Brain microvascular endothelial cell (primary cell): ENCODE measurements around the gene DSG1.

Experiments used
- DNase-seq: peaks from one replicate; pipeline ENCODE4 v3.0.0-alpha.2; 2020
- H3K27ac ChIP-seq: fragments of 250-450 bp; sonication (Bioruptor Pico); 2 replicates; pipeline ENCODE4 v1.5.1; 2020; ENCODE audit warnings: mild to moderate bottlenecking, moderate library complexity
- H3K27me3 ChIP-seq: fragments of 250-450 bp; sonication (Bioruptor Pico); replicated peaks from 2 replicates; pipeline ENCODE4 v1.5.1; 2020; ENCODE audit warnings: mild to moderate bottlenecking
- H3K36me3 ChIP-seq: fragments of 250-450 bp; sonication (Bioruptor Pico); replicated peaks from 2 replicates; pipeline ENCODE4 v1.5.1; 2020; ENCODE audit warnings: mild to moderate bottlenecking
- H3K4me3 ChIP-seq: 2 replicates; pipeline ENCODE4 v1.5.1; 2011; ENCODE audit warnings: low read depth, mild to moderate bottlenecking, control low read depth, low read length, moderate library complexity
- in situ Hi-C: cut with HindIII; loops from 2 replicates; pipeline ENCODE4 v1.10.0; 2017; ENCODE audit warnings: low sequenced_read_pairs, low pct_ligation_motif_present
- TF ChIP-seq, protein P1 (sequence below): IDR thresholded peaks from 2 replicates; pipeline ENCODE4 v1.5.1; 2011; ENCODE audit warnings: low read depth, mild to moderate bottlenecking, moderate library complexity, low read length, control low read depth, inconsistent platforms; ENCODE audit errors: missing control alignments

DSG1 gene

DNA sequence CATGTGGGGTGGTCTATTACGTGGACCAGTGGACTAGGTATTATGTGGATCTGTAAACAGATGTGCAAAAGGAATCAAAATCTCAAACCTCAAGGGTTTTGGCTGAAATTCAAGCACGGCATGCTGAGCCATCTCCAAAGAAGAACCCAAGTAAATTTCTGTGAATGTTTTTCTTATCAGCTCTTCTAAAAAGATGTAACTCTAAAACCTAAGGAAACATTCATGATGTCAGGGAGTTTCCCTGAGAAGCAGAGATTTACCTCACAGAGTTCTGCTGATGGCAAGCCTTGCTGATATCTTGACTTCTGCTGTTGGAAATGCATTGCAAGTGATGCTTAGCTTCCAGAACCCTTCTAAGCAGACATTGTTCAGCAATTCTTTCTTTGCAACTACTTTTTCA is 80.2 kb downstream of the DSG1 start:
- Histone ChIP-seq H3K4me3 (no peak overlapping the region), H3K27ac (no peak overlapping the region), H3K36me3 (no peaks in the 10 kb centered on the region), H3K27me3 (no peaks in the 10 kb centered on the region)
- peak; percentile 6 for DNase-seq
- TF ChIP-seq, protein P1, sequence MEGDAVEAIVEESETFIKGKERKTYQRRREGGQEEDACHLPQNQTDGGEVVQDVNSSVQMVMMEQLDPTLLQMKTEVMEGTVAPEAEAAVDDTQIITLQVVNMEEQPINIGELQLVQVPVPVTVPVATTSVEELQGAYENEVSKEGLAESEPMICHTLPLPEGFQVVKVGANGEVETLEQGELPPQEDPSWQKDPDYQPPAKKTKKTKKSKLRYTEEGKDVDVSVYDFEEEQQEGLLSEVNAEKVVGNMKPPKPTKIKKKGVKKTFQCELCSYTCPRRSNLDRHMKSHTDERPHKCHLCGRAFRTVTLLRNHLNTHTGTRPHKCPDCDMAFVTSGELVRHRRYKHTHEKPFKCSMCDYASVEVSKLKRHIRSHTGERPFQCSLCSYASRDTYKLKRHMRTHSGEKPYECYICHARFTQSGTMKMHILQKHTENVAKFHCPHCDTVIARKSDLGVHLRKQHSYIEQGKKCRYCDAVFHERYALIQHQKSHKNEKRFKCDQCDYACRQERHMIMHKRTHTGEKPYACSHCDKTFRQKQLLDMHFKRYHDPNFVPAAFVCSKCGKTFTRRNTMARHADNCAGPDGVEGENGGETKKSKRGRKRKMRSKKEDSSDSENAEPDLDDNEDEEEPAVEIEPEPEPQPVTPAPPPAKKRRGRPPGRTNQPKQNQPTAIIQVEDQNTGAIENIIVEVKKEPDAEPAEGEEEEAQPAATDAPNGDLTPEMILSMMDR = no peak
- in situ Hi-C loops = no loop called here

DNA sequence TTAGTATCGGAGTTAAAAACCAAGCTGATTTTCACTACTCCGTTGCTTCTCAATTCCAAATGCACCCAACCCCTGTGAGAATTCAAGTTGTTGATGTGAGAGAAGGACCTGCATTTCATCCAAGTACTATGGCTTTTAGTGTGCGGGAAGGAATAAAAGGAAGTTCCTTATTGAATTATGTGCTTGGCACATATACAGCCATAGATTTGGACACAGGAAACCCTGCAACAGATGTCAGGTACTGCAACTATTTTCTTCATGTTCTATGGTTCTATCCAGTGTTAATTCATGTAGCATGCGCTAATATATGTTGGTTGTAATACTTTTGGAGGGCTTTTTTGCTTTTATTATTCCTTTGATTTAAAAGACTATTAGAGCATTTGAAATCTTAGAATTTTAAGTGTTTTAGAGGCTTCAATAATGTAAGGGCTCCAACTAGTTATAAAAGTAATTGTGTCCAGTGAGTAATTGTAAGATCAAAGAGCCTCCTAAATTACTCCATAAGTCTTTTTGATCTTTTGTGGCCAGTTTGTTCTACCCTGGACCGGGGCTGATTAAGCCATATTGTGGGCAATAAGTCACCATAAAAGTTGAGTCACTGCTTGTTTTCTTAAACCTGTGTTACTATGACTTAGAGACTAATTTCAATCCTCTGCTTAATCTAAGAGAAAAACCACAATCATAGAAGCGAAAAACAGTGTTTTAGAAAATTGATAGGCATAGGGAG is 81.5 kb downstream of the DSG1 start:
- peak; percentile 7 for DNase-seq
- no peak overlapping the region for H3K27ac ChIP-seq
- H3K4me3 ChIP-seq = no peak overlapping the region
- TF ChIP-seq, protein P1 = no peak
- H3K36me3 ChIP-seq = no peaks in the 10 kb centered on the region
- H3K27me3 ChIP-seq = no peaks in the 10 kb centered on the region
- in situ Hi-C loops = no loop called here

DNA sequence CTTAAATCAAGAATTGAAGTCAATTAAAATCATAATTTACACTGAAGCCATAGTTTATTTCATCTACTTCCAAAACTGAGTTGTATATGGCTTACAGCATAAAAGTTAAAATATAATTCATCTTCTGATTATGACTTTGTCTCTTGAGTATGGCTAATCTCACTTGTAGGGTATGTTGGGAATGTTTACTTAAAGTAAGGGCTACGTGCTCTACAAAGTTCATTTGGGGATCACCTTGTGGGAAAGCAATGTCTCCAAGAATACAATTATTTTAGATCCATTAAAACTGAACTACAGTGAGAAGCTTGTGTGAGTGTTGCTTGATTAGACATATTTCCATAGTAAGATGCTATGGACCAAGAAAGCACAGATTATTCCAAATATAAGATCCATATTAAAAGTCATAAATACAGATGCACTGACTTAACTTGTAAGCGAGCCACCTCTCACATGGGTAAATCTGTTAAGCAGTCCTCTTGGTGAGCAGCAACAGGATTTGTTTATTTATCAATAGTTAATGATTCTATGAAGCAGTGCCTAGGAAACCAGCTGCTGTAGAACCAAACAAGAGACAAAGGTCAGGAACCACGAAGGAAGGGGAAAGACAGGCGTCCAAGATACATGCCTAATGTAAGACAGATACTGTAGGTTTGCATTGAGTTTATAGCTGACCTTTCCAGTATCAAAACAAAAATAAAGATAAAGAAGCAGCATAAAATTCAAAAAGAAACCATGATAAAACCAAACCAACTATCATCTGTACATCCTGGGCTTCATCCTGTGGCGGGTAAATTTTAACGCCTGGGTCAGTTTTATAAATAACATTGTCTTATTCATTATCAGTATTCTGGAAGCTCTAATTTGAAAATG is 83.4 kb downstream of the DSG1 start:
- H3K27me3 ChIP-seq = no peaks in the 10 kb centered on the region
- TF ChIP-seq, protein P1 = no peak
- H3K4me3 ChIP-seq = no peak overlapping the region
- H3K27ac ChIP-seq = no peak overlapping the region
- in situ Hi-C loops = no loop called here
- DNase-seq = no peak
- H3K36me3 ChIP-seq = no peaks in the 10 kb centered on the region

DNA sequence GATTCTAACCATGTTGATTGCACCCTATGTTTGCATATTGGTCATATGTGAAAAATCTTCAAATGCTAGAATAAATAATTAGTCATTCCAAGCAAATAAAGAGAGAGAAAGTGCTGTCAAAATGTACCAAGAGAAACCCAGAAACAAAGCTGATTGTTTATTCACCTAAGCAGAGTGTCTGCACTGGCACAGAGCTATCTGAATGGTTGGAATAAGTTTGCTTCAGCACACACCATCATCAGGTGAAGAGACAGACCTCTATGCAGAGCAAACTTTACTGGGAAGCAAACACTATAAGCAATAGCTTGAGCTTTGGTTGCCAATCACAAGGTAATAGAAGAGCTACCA is 84.0 kb downstream of the DSG1 start:
- in situ Hi-C loops = no loop called here
- TF ChIP-seq, protein P1 = no peak
- DNase-seq = no peak
- Histone ChIP-seq H3K4me3 (no peak overlapping the region), H3K27ac (no peak overlapping the region), H3K36me3 (no peaks in the 10 kb centered on the region), H3K27me3 (no peaks in the 10 kb centered on the region)

DNA sequence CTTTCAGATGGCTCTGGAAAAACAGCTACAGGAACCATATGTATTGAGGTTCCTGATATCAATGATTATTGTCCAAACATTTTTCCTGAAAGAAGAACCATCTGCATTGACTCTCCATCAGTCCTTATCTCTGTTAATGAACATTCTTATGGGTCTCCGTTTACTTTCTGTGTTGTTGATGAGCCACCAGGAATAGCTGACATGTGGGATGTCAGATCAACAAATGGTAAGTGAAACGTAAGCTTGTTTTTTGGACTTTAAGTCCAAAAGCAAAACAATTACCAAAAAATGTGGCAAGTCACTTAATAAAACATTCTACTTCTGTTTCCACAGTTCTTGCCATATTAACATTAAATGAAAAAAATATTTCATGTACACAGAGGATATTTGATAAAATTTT is 85.4 kb downstream of the DSG1 start:
- Histone ChIP-seq H3K27ac (no peak overlapping the region), H3K27me3 (no peaks in the 10 kb centered on the region), H3K36me3 (no peaks in the 10 kb centered on the region), H3K4me3 (no peak overlapping the region)
- TF ChIP-seq, protein P1 = no peak
- no peak for DNase-seq
- in situ Hi-C loops = no loop called here
